ENCODE measurements around the gene FBXL7. TPM values are rescaled to one million over a fixed set of nuclear protein-coding genes. Genes with fewer than 3 reads are reported as not detected.

The FBXL7 gene
- total RNA-seq, 2 experiments from 2014 or later: not detected

GRCh38 chr5:15746833-15747232 lies 246.9 kb downstream of the FBXL7 start:
- POLR2A ChIA-PET: no interaction called here

GRCh38 chr5:15748266-15748665 lies 248.3 kb downstream of the FBXL7 start:
- no peaks in the 10 kb centered on the region for H3K4me1 Mint-ChIP-seq
- no peak overlapping the region for H3K27ac Mint-ChIP-seq
- no peaks in the 10 kb centered on the region for H3K36me3 Mint-ChIP-seq (ENCODE audit: low read depth)
- no peaks in the 10 kb centered on the region for H3K27me3 Mint-ChIP-seq
- peaks cover 5% of the 10 kb centered on the region for H3K9me3 Mint-ChIP-seq
- H3K4me3 Mint-ChIP-seq: no peak overlapping the region
- ChIA-PET CTCF (no interaction called here), POLR2A (no interaction called here)
- no peak for DNase-seq

More at GRCh38 chr5:15746833-15747232, 246.9 kb downstream of the FBXL7 start:
- Mint-ChIP-seq H3K4me1 (no peaks in the 10 kb centered on the region), H3K4me3 (no peak overlapping the region), H3K27ac (no peak overlapping the region), H3K27me3 (no peaks in the 10 kb centered on the region), H3K36me3 (ENCODE audit: low read depth) (no peaks in the 10 kb centered on the region), H3K9me3 (peaks cover 7% of the 10 kb centered on the region)
- no peak for DNase-seq
- CTCF ChIA-PET: no interaction called here

- POLR2A ChIA-PET: no interaction called here
- no peaks in the 10 kb centered on the region for H3K9me3 Mint-ChIP-seq
- H3K27me3 Mint-ChIP-seq: no peaks in the 10 kb centered on the region
- H3K4me3 Mint-ChIP-seq: no peak overlapping the region
- H3K27ac Mint-ChIP-seq: no peak overlapping the region
- CTCF ChIA-PET: no interaction called here
- H3K4me1 Mint-ChIP-seq: no peaks in the 10 kb centered on the region
- no peak for DNase-seq
- H3K36me3 Mint-ChIP-seq (ENCODE audit: low read depth): no peaks in the 10 kb centered on the region
These were observed 252.8 kb downstream of the FBXL7 start for GRCh38 chr5:15752663-15753285.

- Mint-ChIP-seq H3K27me3 (no peaks in the 10 kb centered on the region), H3K4me3 (no peak overlapping the region), H3K9me3 (no peaks in the 10 kb centered on the region), H3K36me3 (ENCODE audit: low read depth) (no peaks in the 10 kb centered on the region), H3K27ac (no peak overlapping the region), H3K4me1 (no peaks in the 10 kb centered on the region)
- ChIA-PET CTCF (no interaction called here), POLR2A (no interaction called here)
- DNase-seq: no peak
These were observed 253.8 kb downstream of the FBXL7 start for GRCh38 chr5:15753752-15754151.

- H3K9me3 Mint-ChIP-seq: peaks cover 5% of the 10 kb centered on the region
- POLR2A ChIA-PET: no interaction called here
- no peaks in the 10 kb centered on the region for H3K4me1 Mint-ChIP-seq
- no peak overlapping the region for H3K27ac Mint-ChIP-seq
- no peaks in the 10 kb centered on the region for H3K27me3 Mint-ChIP-seq
- H3K36me3 Mint-ChIP-seq (ENCODE audit: low read depth): no peaks in the 10 kb centered on the region
- CTCF ChIA-PET: no interaction called here
- H3K4me3 Mint-ChIP-seq: no peak overlapping the region
- no peak for DNase-seq
These were observed 257.1 kb downstream of the FBXL7 start for GRCh38 chr5:15757103-15757502.

- Mint-ChIP-seq H3K27me3 (no peaks in the 10 kb centered on the region), H3K9me3 (peaks cover 7% of the 10 kb centered on the region), H3K4me1 (no peaks in the 10 kb centered on the region), H3K36me3 (ENCODE audit: low read depth) (no peaks in the 10 kb centered on the region), H3K4me3 (no peak overlapping the region), H3K27ac (no peak overlapping the region)
- ChIA-PET CTCF (no interaction called here), POLR2A (no interaction called here)
- DNase-seq: no peak
These were observed 257.6 kb downstream of the FBXL7 start for GRCh38 chr5:15757619-15758018.

GRCh38 chr5:15762668-15763067 lies 262.7 kb downstream of the FBXL7 start:
- Mint-ChIP-seq H3K36me3 (ENCODE audit: low read depth) (no peaks in the 10 kb centered on the region), H3K4me3 (no peak overlapping the region), H3K9me3 (peaks cover 14% of the 10 kb centered on the region), H3K27ac (no peak overlapping the region), H3K27me3 (no peaks in the 10 kb centered on the region), H3K4me1 (no peaks in the 10 kb centered on the region)
- POLR2A ChIA-PET: no interaction called here
- DNase-seq: no peak
- CTCF ChIA-PET: no interaction called here

GRCh38 chr5:15763754-15764153 lies 263.8 kb downstream of the FBXL7 start:
- ChIA-PET POLR2A (no interaction called here), CTCF (no interaction called here)
- H3K27ac Mint-ChIP-seq: no peak overlapping the region
- no peak for DNase-seq
- H3K27me3 Mint-ChIP-seq: no peaks in the 10 kb centered on the region
- H3K4me3 Mint-ChIP-seq: no peak overlapping the region
- no peaks in the 10 kb centered on the region for H3K36me3 Mint-ChIP-seq (ENCODE audit: low read depth)
- H3K9me3 Mint-ChIP-seq: peaks cover 14% of the 10 kb centered on the region
- no peaks in the 10 kb centered on the region for H3K4me1 Mint-ChIP-seq

- POLR2A ChIA-PET: no interaction called here
- H3K36me3 Mint-ChIP-seq (ENCODE audit: low read depth): no peaks in the 10 kb centered on the region
- no peak overlapping the region for H3K27ac Mint-ChIP-seq
- H3K27me3 Mint-ChIP-seq: no peaks in the 10 kb centered on the region
- DNase-seq: no peak
- CTCF ChIA-PET: no interaction called here
- H3K4me1 Mint-ChIP-seq: no peaks in the 10 kb centered on the region
- peaks cover 9% of the 10 kb centered on the region for H3K9me3 Mint-ChIP-seq
- H3K4me3 Mint-ChIP-seq: no peak overlapping the region
These were observed 269.0 kb downstream of the FBXL7 start for GRCh38 chr5:15768936-15769335.

- POLR2A ChIA-PET: no interaction called here
- H3K27me3 Mint-ChIP-seq: no peaks in the 10 kb centered on the region
- CTCF ChIA-PET: no interaction called here
- H3K4me1 Mint-ChIP-seq: no peaks in the 10 kb centered on the region
- H3K9me3 Mint-ChIP-seq: peaks cover 4% of the 10 kb centered on the region
- no peak for DNase-seq
- no peak overlapping the region for H3K27ac Mint-ChIP-seq
- H3K4me3 Mint-ChIP-seq: no peak overlapping the region
- no peaks in the 10 kb centered on the region for H3K36me3 Mint-ChIP-seq (ENCODE audit: low read depth)
These were observed 272.2 kb downstream of the FBXL7 start for GRCh38 chr5:15772131-15772530.

- no peak for DNase-seq
- ChIA-PET POLR2A (no interaction called here), CTCF (no interaction called here)
- Mint-ChIP-seq H3K9me3 (peaks cover 7% of the 10 kb centered on the region), H3K4me3 (no peak overlapping the region), H3K27ac (no peak overlapping the region), H3K27me3 (no peaks in the 10 kb centered on the region), H3K4me1 (no peaks in the 10 kb centered on the region), H3K36me3 (ENCODE audit: low read depth) (no peaks in the 10 kb centered on the region)
These were observed 274.7 kb downstream of the FBXL7 start for GRCh38 chr5:15774632-15775031.

- Mint-ChIP-seq H3K36me3 (ENCODE audit: low read depth) (no peaks in the 10 kb centered on the region), H3K9me3 (peaks cover 11% of the 10 kb centered on the region), H3K4me1 (no peaks in the 10 kb centered on the region), H3K27ac (no peak overlapping the region), H3K27me3 (no peaks in the 10 kb centered on the region), H3K4me3 (no peak overlapping the region)
- CTCF ChIA-PET: no interaction called here
- POLR2A ChIA-PET: no interaction called here
- DNase-seq: no peak
These were observed 276.4 kb downstream of the FBXL7 start for GRCh38 chr5:15776346-15776745.

- no peak overlapping the region for H3K4me3 Mint-ChIP-seq
- H3K27me3 Mint-ChIP-seq: no peaks in the 10 kb centered on the region
- no peaks in the 10 kb centered on the region for H3K4me1 Mint-ChIP-seq
- H3K27ac Mint-ChIP-seq: no peak overlapping the region
- POLR2A ChIA-PET: no interaction called here
- CTCF ChIA-PET: no interaction called here
- H3K9me3 Mint-ChIP-seq: peaks cover 4% of the 10 kb centered on the region
- DNase-seq: no peak
- no peaks in the 10 kb centered on the region for H3K36me3 Mint-ChIP-seq (ENCODE audit: low read depth)
These were observed 283.8 kb downstream of the FBXL7 start for GRCh38 chr5:15783734-15784133.

- no peak for DNase-seq
- no peaks in the 10 kb centered on the region for H3K36me3 Mint-ChIP-seq (ENCODE audit: low read depth)
- CTCF ChIA-PET: no interaction called here
- peaks cover 4% of the 10 kb centered on the region for H3K9me3 Mint-ChIP-seq
- no peak overlapping the region for H3K4me3 Mint-ChIP-seq
- no peak overlapping the region for H3K27ac Mint-ChIP-seq
- H3K27me3 Mint-ChIP-seq: no peaks in the 10 kb centered on the region
- POLR2A ChIA-PET: no interaction called here
- no peaks in the 10 kb centered on the region for H3K4me1 Mint-ChIP-seq
These were observed 285.6 kb downstream of the FBXL7 start for GRCh38 chr5:15785531-15785981.
